HepG2 (cell line): ENCODE measurements around the gene TNFAIP2. TPM values are rescaled to one million over a fixed set of nuclear protein-coding genes. Genes with fewer than 3 reads are reported as not detected.

Experiments used
- CTCF ChIP-seq: sonication (generic); formaldehyde crosslinking; IDR thresholded peaks from 2 replicates; pipeline ENCODE4 v1.5.0; 2020; ENCODE audit warnings: mild to moderate bottlenecking, missing genetic modification reagents, moderate library complexity
- HNF4A ChIP-seq: sonication (generic); formaldehyde crosslinking; IDR thresholded peaks from 2 replicates; pipeline ENCODE4 v1.4.0; 2020; ENCODE audit warnings: missing genetic modification reagents
- HNRNPUL1 ChIP-seq: fragments of 200-400 bp; formaldehyde crosslinking; IDR thresholded peaks from 2 replicates; pipeline ENCODE4 v1.6.1; 2017; ENCODE audit warnings: low read depth, mild to moderate bottlenecking, low read length, moderate library complexity
- MTERF4 ChIP-seq: sonication (generic); formaldehyde crosslinking; IDR thresholded peaks from 2 replicates; pipeline ENCODE4 v1.8.0; 2023; ENCODE audit warnings: mild to moderate bottlenecking, missing genetic modification reagents
- MYPOP ChIP-seq: sonication (generic); formaldehyde crosslinking; IDR thresholded peaks from 2 replicates; pipeline ENCODE4 v1.8.1; 2023; ENCODE audit warnings: mild to moderate bottlenecking, moderate library complexity, missing genetic modification reagents
- NFKB2 ChIP-seq: sonication (generic); formaldehyde crosslinking; IDR thresholded peaks from 2 replicates; pipeline ENCODE4 v1.4.0; 2020; ENCODE audit warnings: missing genetic modification reagents, borderline replicate concordance
- NR1H2 ChIP-seq: sonication (generic); formaldehyde crosslinking; IDR thresholded peaks from 2 replicates; pipeline ENCODE4 v1.8.1; 2022; ENCODE audit warnings: low read depth, missing genetic modification reagents, borderline replicate concordance
- PTBP1 ChIP-seq: fragments of 200-400 bp; formaldehyde crosslinking; IDR thresholded peaks from 2 replicates; pipeline ENCODE4 v1.6.1; 2018; ENCODE audit warnings: low read length, low read depth; ENCODE audit not compliant: poor library complexity, severe bottlenecking
- SAP130 ChIP-seq: IDR thresholded peaks from 2 replicates; pipeline ENCODE4 v1.6.1; 2016; ENCODE audit warnings: low read depth
- SP5 ChIP-seq: IDR thresholded peaks from 2 replicates; pipeline ENCODE4 v1.6.1; 2016; ENCODE audit warnings: low read depth, borderline replicate concordance
- STAG1 ChIP-seq: sonication (generic); formaldehyde crosslinking; IDR thresholded peaks from 2 replicates; pipeline ENCODE4 v1.4.0; 2020; ENCODE audit warnings: missing genetic modification reagents
- ZIK1 ChIP-seq: sonication (generic); formaldehyde crosslinking; IDR thresholded peaks from 2 replicates; pipeline ENCODE4 v1.5.0; 2020; ENCODE audit warnings: mild to moderate bottlenecking, low read depth, missing genetic modification reagents, borderline replicate concordance
- ZNF263 ChIP-seq: sonication (generic); formaldehyde crosslinking; IDR thresholded peaks from 2 replicates; pipeline ENCODE4 v1.4.0; 2020; ENCODE audit warnings: missing genetic modification reagents
- ZNF512B ChIP-seq: sonication (generic); formaldehyde crosslinking; IDR thresholded peaks from 2 replicates; pipeline ENCODE4 v1.5.1; 2020; ENCODE audit warnings: missing genetic modification reagents, mild to moderate bottlenecking, borderline replicate concordance
- ZNF790 ChIP-seq: sonication (generic); formaldehyde crosslinking; IDR thresholded peaks from 2 replicates; pipeline ENCODE4 v1.8.0; 2022; ENCODE audit warnings: missing genetic modification reagents, mild to moderate bottlenecking, borderline replicate concordance
- polyA plus RNA-seq, 8 experiments: library from polyadenylated mRNA; depleted of rRNA in 3 of 8; stranded (reverse) in 7 of 8; unstranded in 1 of 8; fragments of >200 nt; fragmentation: Illumina TruSeq in 4 of 8; extraction: Trizol in 4 of 8; gene quantifications; 2 replicates each; pipeline versions ENCODE4 v1.2.1 to v1.2.3, GENCODE V29; 2011 to 2016; ENCODE audit warnings: low read depth in 4 of 8, missing spikeins in 1 of 8, mixed read lengths in 1 of 8; ENCODE audit not compliant: insufficient read depth in 1 of 8
- total RNA-seq, 5 experiments: library from RNA; depleted of rRNA; stranded (reverse); fragments of >200 nt; fragmentation: Illumina TruSeq; extraction: Trizol; gene quantifications; 2 replicates each; pipeline ENCODE4 v1.2.3, GENCODE V29; 2016; ENCODE audit warnings: low read depth in 1 of 5
- TF ChIP-seq, protein P1 (sequence below): sonication (generic); formaldehyde crosslinking; IDR thresholded peaks from 2 replicates; pipeline ENCODE4 v1.5.0; 2020; ENCODE audit warnings: mild to moderate bottlenecking, missing genetic modification reagents, borderline replicate concordance

Gene TNFAIP2
- total and polyA plus RNA-seq, 2 of the 13 experiments (the other 11 are each of a cell fraction or from before 2014, with no cell fraction given) = 0.46 to 1.5 TPM

GRCh38 chr14:103121121-103121845, 2.0 kb upstream of the TNFAIP2 start (continued):
- TF ChIP-seq, protein P1, sequence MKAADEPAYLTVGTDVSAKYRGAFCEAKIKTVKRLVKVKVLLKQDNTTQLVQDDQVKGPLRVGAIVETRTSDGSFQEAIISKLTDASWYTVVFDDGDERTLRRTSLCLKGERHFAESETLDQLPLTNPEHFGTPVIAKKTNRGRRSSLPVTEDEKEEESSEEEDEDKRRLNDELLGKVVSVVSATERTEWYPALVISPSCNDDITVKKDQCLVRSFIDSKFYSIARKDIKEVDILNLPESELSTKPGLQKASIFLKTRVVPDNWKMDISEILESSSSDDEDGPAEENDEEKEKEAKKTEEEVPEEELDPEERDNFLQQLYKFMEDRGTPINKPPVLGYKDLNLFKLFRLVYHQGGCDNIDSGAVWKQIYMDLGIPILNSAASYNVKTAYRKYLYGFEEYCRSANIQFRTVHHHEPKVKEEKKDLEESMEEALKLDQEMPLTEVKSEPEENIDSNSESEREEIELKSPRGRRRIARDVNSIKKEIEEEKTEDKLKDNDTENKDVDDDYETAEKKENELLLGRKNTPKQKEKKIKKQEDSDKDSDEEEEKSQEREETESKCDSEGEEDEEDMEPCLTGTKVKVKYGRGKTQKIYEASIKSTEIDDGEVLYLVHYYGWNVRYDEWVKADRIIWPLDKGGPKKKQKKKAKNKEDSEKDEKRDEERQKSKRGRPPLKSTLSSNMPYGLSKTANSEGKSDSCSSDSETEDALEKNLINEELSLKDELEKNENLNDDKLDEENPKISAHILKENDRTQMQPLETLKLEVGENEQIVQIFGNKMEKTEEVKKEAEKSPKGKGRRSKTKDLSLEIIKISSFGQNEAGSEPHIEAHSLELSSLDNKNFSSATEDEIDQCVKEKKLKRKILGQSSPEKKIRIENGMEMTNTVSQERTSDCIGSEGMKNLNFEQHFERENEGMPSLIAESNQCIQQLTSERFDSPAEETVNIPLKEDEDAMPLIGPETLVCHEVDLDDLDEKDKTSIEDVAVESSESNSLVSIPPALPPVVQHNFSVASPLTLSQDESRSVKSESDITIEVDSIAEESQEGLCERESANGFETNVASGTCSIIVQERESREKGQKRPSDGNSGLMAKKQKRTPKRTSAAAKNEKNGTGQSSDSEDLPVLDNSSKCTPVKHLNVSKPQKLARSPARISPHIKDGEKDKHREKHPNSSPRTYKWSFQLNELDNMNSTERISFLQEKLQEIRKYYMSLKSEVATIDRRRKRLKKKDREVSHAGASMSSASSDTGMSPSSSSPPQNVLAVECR (CRISPR knock-in tag) = 0 out of 2 replicates have a peak, but pooled peaks have one; percentile 18
- TF ChIP-seq NR1H2 (CRISPR knock-in tag) (peak; percentile 56; the same call in 1 of the 2 replicates), ZNF263 (CRISPR knock-in tag) (0 out of 2 replicates have a peak, but pooled peaks have one; percentile 9), PTBP1 (no peak), CTCF (CRISPR knock-in tag) (peak; percentile 8; the same call in 1 of the 2 replicates), STAG1 (0 out of 2 replicates have a peak, but pooled peaks have one; percentile 4), NFKB2 (CRISPR knock-in tag) (peak; percentile 36; the same call in 1 of the 2 replicates), ZNF790 (CRISPR knock-in tag) (no peak), HNRNPUL1 (no peak), SAP130 (CRISPR knock-in tag) (peak; percentile 47), MTERF4 (CRISPR knock-in tag) (no peak), ZIK1 (CRISPR knock-in tag) (no peak), MYPOP (CRISPR knock-in tag) (no peak), ZNF512B (CRISPR knock-in tag) (no peak), SP5 (CRISPR knock-in tag) (peak; percentile 80; the same call in 1 of the 2 replicates), HNF4A (CRISPR knock-in tag) (0 out of 2 replicates have a peak, but pooled peaks have one; percentile 56)
